Heart left ventricle (tissue), 16 donors: Measurements from ENCODE around the gene KLHL1. TPM values are rescaled to one million over a fixed set of nuclear protein-coding genes. Genes with fewer than 3 reads are reported as not detected.
"Not testable (repeated sequence)": the region's sequence is repeated elsewhere in the genome, so short reads cannot be mapped to it uniquely, and the experiment has no call there.

ENCODE experiments used
- ATAC-seq, 4 donors: fragments of 200-7000 bp; cut with Tn5 transposase; one replicate each; pipeline ENCODE4 v1.9.1; 2020 to 2022; ENCODE audit warnings: moderate library complexity in 4 of 4, mild to moderate bottlenecking in 3 of 4, moderate number of reproducible peaks in 1 of 4
- DNase-seq, 5 donors: peaks; one replicate each; pipeline ENCODE4 v3.0.0-alpha.2; 2020
- H3K27ac ChIP-seq, 12 donors: fragments of 200-600 bp; sonication (generic) in 4 of 12; one replicate each; pipeline versions ENCODE4 v1.5.0 to v1.8.0; 2016 to 2022; ENCODE audit warnings: mild to moderate bottlenecking in 2 of 12
- H3K27me3 ChIP-seq, 9 donors: fragments of 200-600 bp; sonication (generic) in 2 of 9; one replicate each; pipeline versions ENCODE4 v1.5.1 to v1.8.0; 2016 to 2022; ENCODE audit warnings: mild to moderate bottlenecking in 3 of 9
- H3K36me3 ChIP-seq, 9 donors: fragments of 200-600 bp; sonication (generic) in 2 of 9; one replicate each; pipeline versions ENCODE4 v1.5.0 to v1.8.0; 2018 to 2022; ENCODE audit warnings: mild to moderate bottlenecking in 2 of 9
- H3K4me1 ChIP-seq, 12 donors: fragments of 200-600 bp; sonication (generic) in 4 of 12; one replicate each; pipeline versions ENCODE4 v1.5.0 to v1.8.0; 2016 to 2022; ENCODE audit warnings: mild to moderate bottlenecking in 3 of 12
- H3K4me3 ChIP-seq, 12 donors: fragments of 200-600 bp; sonication (generic) in 4 of 12; one replicate each; pipeline versions ENCODE4 v1.5.0 to v1.8.0; 2017 to 2022; ENCODE audit warnings: mild to moderate bottlenecking in 9 of 12, moderate library complexity in 4 of 12
- H3K9me3 ChIP-seq, 12 donors: fragments of 200-600 bp; sonication (generic) in 4 of 12; one replicate each; pipeline versions ENCODE4 v1.5.0 to v1.8.0; 2016 to 2022; ENCODE audit warnings: mild to moderate bottlenecking in 1 of 12
- POLR2A ChIP-seq, 2 donors: fragments of 450-650 bp; IDR thresholded peaks; one replicate each; pipeline ENCODE4 v1.6.1; 2017; ENCODE audit warnings: antibody characterized with exemption in 2 of 2, mild to moderate bottlenecking in 2 of 2, moderate library complexity in 2 of 2
- WGBS, 4 donors: extraction: QIAGEN DNeasy Blood & Tissue Kit in 2 of 4; methylation state at CpG; one replicate each; pipeline versions ENCODE4 v1.1.5 to v1.1.7; 2013 to 2018; 5-methylcytosine and 5-hydroxymethylcytosine counted together
- intact Hi-C, 10 donors: fragments of 100-400 bp; cut with DNase I; formaldehyde crosslinking; loops; one replicate each; pipeline versions ENCODE4 v1.11.1 to v1.14.2; 2022
- long read RNA-seq, 3 donors: library from polyadenylated mRNA; unstranded; transcript quantifications; one replicate each; pipeline ENCODE4 v2.0.0, GENCODE V29; 2020 to 2021
- polyA plus RNA-seq, 2 donors: library from polyadenylated mRNA; stranded (reverse); fragments of 200-250 nt; gene quantifications; one replicate each; pipeline ENCODE4 v1.2.3, GENCODE V29; 2013
- total RNA-seq, 9 donors: library from RNA; depleted of rRNA in 2 of 9; stranded (reverse); fragments of >200 nt in 2 of 9; fragmentation: NEBNext Ultra II Directional in 3 of 9; extraction: Animal tissue kit (Norgen Biotek cat#: 25700) in 3 of 9; gene quantifications; one replicate each; pipeline versions ENCODE4 v1.1.0 to v1.2.4, GENCODE V29; 2016 to 2023
- TF ChIP-seq, protein P1 (sequence below), 12 donors: fragments of 200-600 bp; sonication (generic) in 4 of 12; IDR thresholded peaks; one replicate each; pipeline versions ENCODE4 v1.5.0 to v1.8.0; 2018 to 2022; ENCODE audit warnings: antibody characterized with exemption in 12 of 12, mild to moderate bottlenecking in 5 of 12
- donor health status: ischemic (EF 13 %, LVEDD 7.1; RV severe dilation, severe dysfunction).
- donor health status: healthy with polysubstance abuse.
- donor health status: DM: no; HTN: yes; CAD: no.
- donor health status: DM: no; HTN: no; CAD: no.
- donor health status: ischemic (EF 25% LVEDD 6.9; RV normal size, moderate dysfunction).
- donor health status: ischemic (EF 25% LVEDD 5.7; RV mildly dilated, moderate dysfunction).
- donor health status: healthy.
- donor health status: DM: yes; HTN: yes; CAD: no.
- donor health status: ischemic (EF 35%, LVEDD 5.7; RV mildly dilated, moderate dysfunction).
- donor health status: nonischemic (EF 11% LVEDD 7.7; RV severe dilation, severe dysfunction).
- donor health status: DM: yes; HTN: yes; CAD: no.
- donor health status: PGD.
- donor health status: ischemic (EF 29% LVEDD 5.4; RV normal size, mild dysfunction).
- donor health status: nonischemic (EF 23%, LVEDD 6.1; RV moderate dilation, normal function).

KLHL1 gene, protein sequence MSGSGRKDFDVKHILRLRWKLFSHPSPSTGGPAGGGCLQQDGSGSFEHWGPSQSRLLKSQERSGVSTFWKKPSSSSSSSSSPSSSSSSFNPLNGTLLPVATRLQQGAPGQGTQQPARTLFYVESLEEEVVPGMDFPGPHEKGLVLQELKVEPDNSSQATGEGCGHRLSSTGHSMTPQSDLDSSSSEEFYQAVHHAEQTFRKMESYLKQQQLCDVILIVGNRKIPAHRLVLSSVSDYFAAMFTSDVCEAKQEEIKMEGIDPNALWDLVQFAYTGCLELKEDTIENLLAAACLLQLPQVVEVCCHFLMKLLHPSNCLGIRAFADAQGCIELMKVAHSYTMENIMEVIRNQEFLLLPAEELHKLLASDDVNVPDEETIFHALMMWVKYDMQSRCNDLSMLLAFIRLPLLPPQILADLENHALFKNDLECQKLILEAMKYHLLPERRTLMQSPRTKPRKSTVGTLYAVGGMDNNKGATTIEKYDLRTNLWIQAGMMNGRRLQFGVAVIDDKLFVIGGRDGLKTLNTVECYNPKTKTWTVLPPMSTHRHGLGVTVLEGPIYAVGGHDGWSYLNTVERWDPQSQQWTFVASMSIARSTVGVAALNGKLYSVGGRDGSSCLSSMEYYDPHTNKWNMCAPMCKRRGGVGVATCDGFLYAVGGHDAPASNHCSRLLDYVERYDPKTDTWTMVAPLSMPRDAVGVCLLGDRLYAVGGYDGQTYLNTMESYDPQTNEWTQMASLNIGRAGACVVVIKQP
- total RNA-seq (not detected), polyA plus RNA-seq (not detected)
- long read RNA-seq, donor 1: 0 reads
- long read RNA-seq, donor 2: 0 reads
- long read RNA-seq, donor 3: 0 reads

DNA sequence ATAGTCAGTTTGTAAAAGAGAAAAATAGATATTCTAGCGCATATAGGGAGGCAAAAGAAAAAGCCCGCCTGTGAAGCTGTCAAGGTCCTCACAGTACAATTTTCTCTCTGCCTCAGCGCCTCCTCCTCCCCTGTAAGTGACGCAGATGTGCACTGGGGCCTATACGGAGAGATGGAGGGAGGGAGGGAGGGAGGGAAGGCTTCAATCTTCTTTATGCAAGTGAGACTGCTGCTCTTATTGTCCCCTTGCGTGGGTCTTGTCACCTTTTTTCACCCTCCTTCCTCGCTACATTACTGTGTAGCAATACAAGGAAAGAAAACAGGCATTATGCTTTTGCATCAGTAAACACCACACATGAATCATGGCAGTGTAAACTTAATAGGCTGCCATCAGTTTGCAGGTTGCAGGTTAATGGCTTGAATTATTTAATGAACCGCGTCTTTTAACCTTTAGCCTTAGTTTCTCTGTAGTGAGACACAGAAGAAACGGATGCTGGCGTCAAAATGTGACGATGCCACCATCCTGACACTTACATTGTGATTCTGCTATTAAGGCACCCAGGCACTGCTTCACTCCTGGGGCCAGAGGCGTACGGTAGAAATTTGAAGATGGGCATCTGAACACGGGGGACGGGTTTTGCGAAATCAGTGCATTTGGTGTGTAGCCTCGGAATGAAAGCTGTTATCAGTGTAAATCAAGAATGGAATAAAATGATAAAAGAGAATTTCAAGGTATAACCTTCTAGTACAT, at the start of gene KLHL1:
Gene KLHL1, minus strand, starts transcription at position 97 of the 750 bp plus-strand sequence. CDS start 753 bp downstream, outside the sequence.
- WGBS, 4 donors: 59 to 72% (median 65%) methylated on average over 18 of the region's 18 CpGs
- no peak for ATAC-seq
- H3K27me3 ChIP-seq: peaks cover 0 to 15% (median 0%) of the 10 kb centered on the region in 9 donors

DNA sequence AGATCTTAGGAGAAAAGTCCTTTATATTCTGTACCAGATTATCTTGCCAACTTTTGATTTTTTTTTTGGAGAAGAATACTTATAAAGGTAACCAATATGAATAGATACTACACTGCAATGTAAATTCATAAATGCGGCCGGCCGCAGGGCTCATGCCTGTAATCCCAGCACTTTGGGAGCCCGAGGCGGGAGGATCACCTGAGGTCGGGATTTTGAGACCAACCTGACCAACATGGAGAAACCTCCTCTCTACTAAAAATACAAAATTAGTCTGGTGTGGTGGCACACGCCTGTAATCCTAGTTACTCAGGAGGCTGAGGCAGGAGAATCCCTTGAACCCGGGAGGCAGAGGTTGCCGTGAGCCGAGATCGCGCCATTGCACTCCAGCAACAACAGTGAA, 34.4 kb upstream of the KLHL1 start:
- H3K4me1 ChIP-seq, ATAC-seq, H3K27ac ChIP-seq, H3K4me3 ChIP-seq, intact Hi-C loops, H3K27me3 ChIP-seq, H3K36me3 ChIP-seq, H3K9me3 ChIP-seq, DNase-seq: not testable (repeated sequence)
- WGBS, 4 donors: 90 to 94% (median 92%) methylated on average over 12 of the region's 12 CpGs

More for the DNA sequence above, at the start of gene KLHL1:
- H3K4me1 ChIP-seq: peaks cover 0 to 9% (median 0%) of the 10 kb centered on the region in 12 donors
- TF ChIP-seq, protein P1, sequence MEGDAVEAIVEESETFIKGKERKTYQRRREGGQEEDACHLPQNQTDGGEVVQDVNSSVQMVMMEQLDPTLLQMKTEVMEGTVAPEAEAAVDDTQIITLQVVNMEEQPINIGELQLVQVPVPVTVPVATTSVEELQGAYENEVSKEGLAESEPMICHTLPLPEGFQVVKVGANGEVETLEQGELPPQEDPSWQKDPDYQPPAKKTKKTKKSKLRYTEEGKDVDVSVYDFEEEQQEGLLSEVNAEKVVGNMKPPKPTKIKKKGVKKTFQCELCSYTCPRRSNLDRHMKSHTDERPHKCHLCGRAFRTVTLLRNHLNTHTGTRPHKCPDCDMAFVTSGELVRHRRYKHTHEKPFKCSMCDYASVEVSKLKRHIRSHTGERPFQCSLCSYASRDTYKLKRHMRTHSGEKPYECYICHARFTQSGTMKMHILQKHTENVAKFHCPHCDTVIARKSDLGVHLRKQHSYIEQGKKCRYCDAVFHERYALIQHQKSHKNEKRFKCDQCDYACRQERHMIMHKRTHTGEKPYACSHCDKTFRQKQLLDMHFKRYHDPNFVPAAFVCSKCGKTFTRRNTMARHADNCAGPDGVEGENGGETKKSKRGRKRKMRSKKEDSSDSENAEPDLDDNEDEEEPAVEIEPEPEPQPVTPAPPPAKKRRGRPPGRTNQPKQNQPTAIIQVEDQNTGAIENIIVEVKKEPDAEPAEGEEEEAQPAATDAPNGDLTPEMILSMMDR (IDR thresholded peaks at IDR 0.05): no peak
- no peak for TF ChIP-seq POLR2A (IDR thresholded peaks at IDR 0.05)
- no peak within 1 kb of the TSS for H3K4me3 ChIP-seq
- no peaks in the 10 kb centered on the region for H3K9me3 ChIP-seq
- H3K27ac ChIP-seq: no peak within 1 kb of the TSS
- intact Hi-C loops: no loop called here
- no peak for DNase-seq
- H3K36me3 ChIP-seq: no peaks in the 10 kb centered on the region

DNA sequence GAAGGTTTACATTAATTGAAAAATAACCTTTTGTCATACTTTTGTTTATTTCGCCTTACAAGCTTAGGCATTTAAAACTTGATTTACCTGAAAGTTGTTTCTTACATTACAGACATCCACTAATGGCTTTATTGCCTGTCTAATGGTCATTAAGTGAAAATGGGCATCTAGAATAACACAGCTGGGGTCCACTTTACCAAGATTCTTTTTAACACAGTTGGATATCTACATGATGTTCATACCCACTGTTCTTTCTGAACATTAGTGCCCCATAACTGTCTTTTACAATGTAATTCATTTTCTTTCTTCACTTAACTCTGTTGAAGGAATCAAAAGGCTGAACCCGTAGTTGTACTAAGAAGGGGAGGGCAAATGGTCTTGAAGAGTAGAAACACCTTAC, 19.8 kb upstream of the KLHL1 start:
- no peak for ATAC-seq
- H3K4me1 ChIP-seq: no peaks in the 10 kb centered on the region
- 78 to 87% (median 80%) methylated on average over 2 of the region's 2 CpGs for WGBS, 4 donors
- intact Hi-C loops: no loop called here
- no peaks in the 10 kb centered on the region for H3K36me3 ChIP-seq
- H3K27ac ChIP-seq: no peak overlapping the region
- H3K9me3 ChIP-seq: no peaks in the 10 kb centered on the region
- H3K4me3 ChIP-seq: no peak overlapping the region
- TF ChIP-seq POLR2A (IDR thresholded peaks at IDR 0.05): no peak
- TF ChIP-seq, protein P1 (IDR thresholded peaks at IDR 0.05): no peak
- no peak for DNase-seq
- no peaks in the 10 kb centered on the region for H3K27me3 ChIP-seq

DNA sequence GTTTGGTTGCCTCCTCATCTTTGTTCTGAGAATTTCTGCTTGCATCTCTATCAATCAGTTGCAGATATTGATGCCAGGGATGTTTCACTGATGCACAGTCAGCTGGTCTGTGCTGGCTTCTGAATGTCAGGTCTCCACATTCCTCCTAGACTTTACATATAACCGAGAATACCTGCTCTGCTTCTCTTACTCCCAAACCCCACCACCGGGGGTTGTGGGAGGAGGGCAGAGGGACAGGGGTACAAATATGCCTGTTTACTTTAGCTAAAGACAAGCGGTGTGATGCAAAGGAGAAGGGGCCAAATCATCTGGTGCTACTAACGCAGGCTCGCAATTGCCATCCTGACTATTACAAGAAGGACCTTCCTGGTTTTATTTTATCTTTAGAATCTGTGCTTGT, 17.4 kb upstream of the KLHL1 start:
- Histone ChIP-seq H3K27me3 (no peaks in the 10 kb centered on the region), H3K4me3 (no peak overlapping the region), H3K36me3 (no peaks in the 10 kb centered on the region), H3K27ac (no peak overlapping the region), H3K9me3 (no peaks in the 10 kb centered on the region), H3K4me1 (no peaks in the 10 kb centered on the region)
- ATAC-seq: no peak
- TF ChIP-seq, protein P1 (IDR thresholded peaks at IDR 0.05): no peak
- TF ChIP-seq POLR2A (IDR thresholded peaks at IDR 0.05): no peak
- WGBS, 4 donors: 58 to 72% (median 69%) methylated on average over 5 of the region's 5 CpGs
- intact Hi-C loops: no loop called here
- DNase-seq: no peak
